ENCODE measurements around the gene SKI.
"Not testable (repeated sequence)": the region's sequence is repeated elsewhere in the genome, so short reads cannot be mapped to it uniquely, and the experiment has no call there.

Gene SKI

DNA sequence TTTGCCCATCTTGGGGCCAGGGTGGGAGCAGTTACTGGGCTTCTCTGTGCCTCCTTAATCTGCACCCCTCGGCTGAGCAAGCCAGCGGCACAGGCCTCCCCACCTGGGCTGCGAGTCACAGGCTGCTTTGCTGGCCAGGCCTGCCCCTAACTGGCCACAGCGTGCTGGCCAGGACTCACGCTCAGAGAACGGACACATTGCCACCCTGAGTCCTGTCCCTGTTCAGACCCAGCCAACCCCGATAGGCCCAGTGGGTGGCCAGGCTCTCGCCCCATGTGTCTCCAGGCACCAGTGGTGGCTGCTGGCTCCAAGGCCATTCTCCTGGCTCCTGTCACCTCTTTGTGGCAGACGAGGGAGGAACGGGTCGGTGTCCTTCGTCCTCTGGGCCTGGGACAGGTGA, 101.9 kb downstream of the SKI start:
- H3K4me1 ChIP-seq: no peaks in the 10 kb centered on the region
- in situ Hi-C loops (cut with MboI; ENCODE audit: low sequenced_read_pairs): no loop called here
- no peaks in the 10 kb centered on the region for H3K27me3 ChIP-seq (ENCODE audit: low read depth)
- no peaks in the 10 kb centered on the region for H3K36me3 ChIP-seq (replicated peaks)
- H3K4me3 ChIP-seq: no peak overlapping the region
- no peak for DNase-seq (ENCODE audit: low spot score in 2 of 2)
- H3K9me3 ChIP-seq: no peaks in the 10 kb centered on the region

DNA sequence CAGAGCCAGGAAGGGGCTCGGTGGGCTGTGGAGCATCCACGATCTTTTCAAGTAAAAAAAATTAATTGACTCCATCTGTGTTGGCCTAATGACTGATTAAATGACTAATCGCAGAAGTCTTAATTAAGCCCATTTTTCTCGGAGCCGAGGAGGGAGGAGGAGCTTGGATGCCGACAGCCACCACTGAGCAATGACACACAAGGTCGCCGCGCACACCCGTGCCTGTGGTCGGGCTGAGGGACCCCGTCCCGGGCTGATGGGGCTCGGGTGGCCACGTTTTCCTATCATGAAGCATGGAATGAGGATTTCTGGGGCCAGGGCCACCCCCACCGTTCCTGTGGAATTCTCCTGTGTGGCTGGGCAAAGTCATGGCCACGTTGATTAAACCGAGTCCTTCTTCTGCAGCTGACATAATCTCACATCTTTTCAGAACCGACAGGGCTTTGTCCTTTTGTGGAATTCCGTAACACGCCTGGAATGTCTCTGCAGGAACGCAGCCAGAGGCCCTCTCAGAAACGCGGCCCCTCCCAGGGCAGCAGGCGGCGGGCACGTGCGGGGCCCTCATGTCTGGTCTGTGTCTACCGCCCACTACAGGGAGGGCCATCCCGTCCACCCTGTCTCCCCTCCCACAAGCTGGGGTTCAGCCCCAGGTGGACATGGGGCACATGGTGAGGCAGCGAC, 102.5 kb downstream of the SKI start:
- H3K36me3 ChIP-seq (replicated peaks): no peaks in the 10 kb centered on the region
- H3K9me3 ChIP-seq: no peaks in the 10 kb centered on the region
- no peak overlapping the region for H3K4me3 ChIP-seq
- no peak for DNase-seq (ENCODE audit: low spot score in 2 of 2)
- no peaks in the 10 kb centered on the region for H3K27me3 ChIP-seq (ENCODE audit: low read depth)
- no peaks in the 10 kb centered on the region for H3K4me1 ChIP-seq
- in situ Hi-C loops (cut with MboI; ENCODE audit: low sequenced_read_pairs): no loop called here

DNA sequence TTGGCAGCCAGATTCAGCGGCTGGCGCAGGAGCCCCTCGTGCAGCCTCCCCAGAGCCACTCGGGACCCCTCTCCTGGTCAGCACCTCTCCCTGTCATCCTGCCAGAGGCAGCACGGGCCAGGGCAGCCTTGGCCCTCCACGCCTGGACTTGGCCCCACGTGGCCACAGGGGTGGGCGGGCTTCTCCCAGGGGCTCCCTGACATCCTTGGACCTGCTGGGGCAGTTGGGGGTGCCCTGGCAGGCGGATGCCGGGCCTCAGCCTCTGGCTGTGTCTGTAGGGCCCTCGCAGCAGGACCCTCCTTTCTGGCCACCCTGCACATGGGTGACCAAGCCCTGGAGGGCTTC, 103.1 kb downstream of the SKI start:
- Histone ChIP-seq H3K9me3 (no peaks in the 10 kb centered on the region), H3K36me3 (replicated peaks) (no peaks in the 10 kb centered on the region), H3K4me3 (no peak overlapping the region), H3K27me3 (ENCODE audit: low read depth) (no peaks in the 10 kb centered on the region), H3K4me1 (no peaks in the 10 kb centered on the region)
- in situ Hi-C loops (cut with MboI; ENCODE audit: low sequenced_read_pairs): no loop called here
- no peak for DNase-seq (ENCODE audit: low spot score in 2 of 2)

GRCh38 chr1:2331580-2331979, 103.5 kb downstream of the SKI start:
- in situ Hi-C loops (cut with MboI; ENCODE audit: low sequenced_read_pairs); H3K27me3 ChIP-seq (ENCODE audit: low read depth): not testable (repeated sequence)

GRCh38 chr1:2334366-2334765, 106.2 kb downstream of the SKI start:
- in situ Hi-C loops (cut with MboI; ENCODE audit: low sequenced_read_pairs): no loop called here
- Histone ChIP-seq H3K4me3 (no peak overlapping the region), H3K36me3 (replicated peaks) (no peaks in the 10 kb centered on the region), H3K27me3 (ENCODE audit: low read depth) (no peaks in the 10 kb centered on the region), H3K9me3 (no peaks in the 10 kb centered on the region), H3K4me1 (no peaks in the 10 kb centered on the region)
- no peak for DNase-seq (ENCODE audit: low spot score in 2 of 2)

More at GRCh38 chr1:2331580-2331979, 103.5 kb downstream of the SKI start:
- H3K36me3 ChIP-seq (replicated peaks); H3K4me1 ChIP-seq; H3K4me3 ChIP-seq; H3K9me3 ChIP-seq; DNase-seq (ENCODE audit: low spot score in 2 of 2): not testable (repeated sequence)

DNA sequence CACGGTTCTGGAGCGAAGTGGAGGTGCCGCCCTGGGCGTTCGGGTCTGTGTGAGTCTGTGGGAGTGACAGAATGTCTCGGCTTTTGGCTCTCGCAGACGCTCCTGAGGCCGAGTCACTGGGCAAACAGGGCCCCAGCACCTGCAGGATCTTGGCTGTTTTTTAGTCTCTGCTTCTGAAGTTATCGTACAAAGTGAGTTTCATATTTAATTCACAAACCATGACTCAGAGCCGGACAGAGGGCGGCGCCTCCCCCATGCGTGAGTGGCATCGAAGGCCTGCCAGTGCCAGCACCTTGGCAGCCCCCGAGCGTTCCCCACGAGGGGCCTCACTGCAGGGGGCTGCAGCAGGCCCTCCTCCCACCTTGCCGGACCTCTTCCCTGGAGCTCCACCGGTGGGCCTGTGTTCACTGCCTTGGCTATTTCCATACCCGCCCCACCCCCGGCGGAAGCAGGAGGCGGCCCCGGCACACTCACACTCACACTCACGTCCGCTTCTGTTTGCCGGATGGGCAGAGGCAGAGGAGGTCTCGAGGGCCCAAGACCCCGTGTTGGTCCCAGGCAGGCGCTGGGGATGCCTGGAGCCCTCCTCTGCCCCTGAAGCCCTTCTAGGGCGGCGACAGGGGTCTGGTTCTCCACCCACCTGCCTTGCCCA, 106.9 kb downstream of the SKI start:
- no peaks in the 10 kb centered on the region for H3K27me3 ChIP-seq (ENCODE audit: low read depth)
- no peaks in the 10 kb centered on the region for H3K9me3 ChIP-seq
- in situ Hi-C loops (cut with MboI; ENCODE audit: low sequenced_read_pairs): no loop called here
- no peak for DNase-seq (ENCODE audit: low spot score in 2 of 2)
- no peaks in the 10 kb centered on the region for H3K36me3 ChIP-seq (replicated peaks)
- H3K4me3 ChIP-seq: no peak overlapping the region
- no peaks in the 10 kb centered on the region for H3K4me1 ChIP-seq

GRCh38 chr1:2335721-2336455, 107.8 kb downstream of the SKI start:
- DNase-seq (ENCODE audit: low spot score in 2 of 2): no peak
- Histone ChIP-seq H3K9me3 (no peaks in the 10 kb centered on the region), H3K4me3 (no peak overlapping the region), H3K4me1 (no peaks in the 10 kb centered on the region), H3K27me3 (ENCODE audit: low read depth) (no peaks in the 10 kb centered on the region), H3K36me3 (replicated peaks) (no peaks in the 10 kb centered on the region)
- in situ Hi-C loops (cut with MboI; ENCODE audit: low sequenced_read_pairs): no loop called here

GRCh38 chr1:2336499-2336898, 108.4 kb downstream of the SKI start:
- H3K4me3 ChIP-seq: no peak overlapping the region
- no peaks in the 10 kb centered on the region for H3K9me3 ChIP-seq
- no peaks in the 10 kb centered on the region for H3K27me3 ChIP-seq (ENCODE audit: low read depth)

GRCh38 chr1:2337081-2337480, 109.0 kb downstream of the SKI start:
- Histone ChIP-seq H3K4me3 (no peak overlapping the region), H3K4me1 (no peaks in the 10 kb centered on the region), H3K36me3 (replicated peaks) (no peaks in the 10 kb centered on the region), H3K9me3 (no peaks in the 10 kb centered on the region), H3K27me3 (ENCODE audit: low read depth) (no peaks in the 10 kb centered on the region)
- no peak for DNase-seq (ENCODE audit: low spot score in 2 of 2)
- in situ Hi-C loops (cut with MboI; ENCODE audit: low sequenced_read_pairs): no loop called here

More at GRCh38 chr1:2336499-2336898, 108.4 kb downstream of the SKI start:
- H3K4me1 ChIP-seq: no peaks in the 10 kb centered on the region
- in situ Hi-C loops (cut with MboI; ENCODE audit: low sequenced_read_pairs): no loop called here
- H3K36me3 ChIP-seq (replicated peaks): no peaks in the 10 kb centered on the region
- DNase-seq (ENCODE audit: low spot score in 2 of 2): no peak

GRCh38 chr1:2337501-2337900, 109.4 kb downstream of the SKI start:
- H3K9me3 ChIP-seq: no peaks in the 10 kb centered on the region
- no peaks in the 10 kb centered on the region for H3K36me3 ChIP-seq (replicated peaks)
- in situ Hi-C loops (cut with MboI; ENCODE audit: low sequenced_read_pairs): no loop called here
- H3K4me1 ChIP-seq: no peaks in the 10 kb centered on the region
- no peak for DNase-seq (ENCODE audit: low spot score in 2 of 2)
- H3K4me3 ChIP-seq: no peak overlapping the region
- no peaks in the 10 kb centered on the region for H3K27me3 ChIP-seq (ENCODE audit: low read depth)

DNA sequence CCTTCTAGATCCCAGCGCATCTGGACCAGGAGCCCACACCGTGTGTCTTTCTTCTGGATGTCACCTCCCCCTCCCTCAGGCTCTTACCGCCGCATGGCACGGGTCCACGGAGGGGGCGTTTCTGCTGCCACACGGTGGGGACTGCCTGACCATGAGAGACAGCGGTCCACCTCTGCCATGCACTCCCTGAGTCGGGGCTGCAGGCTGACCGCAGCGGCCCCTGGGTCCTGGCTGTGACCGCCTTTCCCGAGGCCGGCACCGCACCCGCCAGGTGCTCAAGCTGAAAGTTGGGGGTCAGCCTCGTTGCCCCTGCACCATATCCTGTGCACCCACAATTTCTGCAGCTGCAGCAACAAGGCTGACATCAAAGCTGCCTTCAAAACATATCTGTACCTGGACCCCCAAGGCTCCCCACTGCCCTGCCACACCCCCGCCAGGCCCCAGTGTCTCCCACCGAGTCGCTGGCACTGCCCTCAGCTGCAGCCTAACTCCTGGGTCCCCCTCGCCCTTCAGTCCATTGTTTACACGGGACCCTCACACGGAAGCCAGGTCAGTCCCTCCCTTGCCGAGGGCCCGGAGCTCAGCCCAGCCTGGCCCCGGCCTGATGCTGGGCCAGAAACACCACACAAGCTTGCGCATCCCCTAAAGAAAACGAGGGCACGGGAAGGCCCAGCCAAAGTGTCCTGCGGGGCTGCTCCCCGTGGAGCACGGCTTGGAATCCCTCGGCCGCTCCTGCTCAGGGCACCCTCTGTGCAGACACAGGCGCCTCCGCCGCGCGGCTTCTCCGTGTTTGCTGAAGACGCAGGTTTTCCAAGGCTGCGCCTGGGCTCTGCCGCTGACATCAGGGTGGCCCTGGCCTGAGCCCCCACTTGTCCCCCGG, 111.3 kb downstream of the SKI start:
- Histone ChIP-seq H3K27me3 (ENCODE audit: low read depth) (no peaks in the 10 kb centered on the region), H3K36me3 (replicated peaks) (no peaks in the 10 kb centered on the region), H3K9me3 (no peaks in the 10 kb centered on the region), H3K4me1 (no peaks in the 10 kb centered on the region), H3K4me3 (no peak overlapping the region)
- DNase-seq (ENCODE audit: low spot score in 2 of 2): no peak
- in situ Hi-C loops (cut with MboI; ENCODE audit: low sequenced_read_pairs): no loop called here

DNA sequence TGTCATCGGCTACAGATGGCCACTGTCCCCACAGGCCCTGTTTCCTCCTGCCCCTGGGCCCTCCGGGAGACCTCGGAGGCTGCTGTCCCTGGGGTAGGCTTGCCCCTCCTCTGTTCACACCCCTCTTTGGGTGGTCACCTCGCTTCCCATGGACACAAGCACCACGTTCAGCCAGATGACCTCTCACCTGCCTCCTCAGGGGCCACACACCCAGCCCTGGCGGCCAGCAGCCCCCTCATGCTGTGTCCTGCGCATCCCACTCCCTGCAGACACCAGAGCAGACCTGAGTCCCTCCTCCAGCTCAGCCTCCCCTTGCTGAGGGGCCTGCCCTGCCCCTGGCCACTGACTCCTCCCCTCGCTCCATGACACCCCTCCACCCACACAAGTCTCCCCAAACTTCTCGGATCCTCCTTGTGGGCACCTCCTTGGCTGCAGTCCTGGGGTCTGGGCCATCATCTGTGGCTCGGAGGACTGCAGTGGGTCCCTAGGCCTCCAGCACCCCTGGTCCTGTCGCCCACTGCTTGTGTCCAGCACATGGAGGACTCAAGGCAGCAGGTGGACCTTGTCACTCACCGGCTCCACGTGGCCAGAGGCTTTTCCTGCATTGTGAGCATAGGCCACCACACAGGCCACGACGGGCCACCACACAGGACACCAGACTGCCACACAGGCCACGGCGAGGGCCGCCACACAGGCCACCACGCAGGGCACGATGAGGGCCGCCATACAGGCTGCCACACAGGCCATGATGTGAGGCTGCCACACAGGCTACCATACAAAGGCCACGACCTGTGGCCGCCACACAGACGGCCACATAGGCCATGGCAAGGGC, 112.2 kb downstream of the SKI start:
- Histone ChIP-seq H3K9me3 (no peaks in the 10 kb centered on the region), H3K27me3 (ENCODE audit: low read depth) (no peaks in the 10 kb centered on the region), H3K4me3 (no peak overlapping the region), H3K4me1 (no peaks in the 10 kb centered on the region), H3K36me3 (replicated peaks) (no peaks in the 10 kb centered on the region)
- in situ Hi-C loops (cut with MboI; ENCODE audit: low sequenced_read_pairs): no loop called here
- no peak for DNase-seq (ENCODE audit: low spot score in 2 of 2)

GRCh38 chr1:2340918-2341254, 112.8 kb downstream of the SKI start:
- H3K9me3 ChIP-seq: no peaks in the 10 kb centered on the region
- no peak for DNase-seq (ENCODE audit: low spot score in 2 of 2)
- H3K4me3 ChIP-seq: no peak overlapping the region
- H3K4me1 ChIP-seq: no peaks in the 10 kb centered on the region
- in situ Hi-C loops (cut with MboI; ENCODE audit: low sequenced_read_pairs): no loop called here
- H3K36me3 ChIP-seq (replicated peaks): no peaks in the 10 kb centered on the region
- no peaks in the 10 kb centered on the region for H3K27me3 ChIP-seq (ENCODE audit: low read depth)
